ENCODE data around the gene FHOD3.

DNA sequence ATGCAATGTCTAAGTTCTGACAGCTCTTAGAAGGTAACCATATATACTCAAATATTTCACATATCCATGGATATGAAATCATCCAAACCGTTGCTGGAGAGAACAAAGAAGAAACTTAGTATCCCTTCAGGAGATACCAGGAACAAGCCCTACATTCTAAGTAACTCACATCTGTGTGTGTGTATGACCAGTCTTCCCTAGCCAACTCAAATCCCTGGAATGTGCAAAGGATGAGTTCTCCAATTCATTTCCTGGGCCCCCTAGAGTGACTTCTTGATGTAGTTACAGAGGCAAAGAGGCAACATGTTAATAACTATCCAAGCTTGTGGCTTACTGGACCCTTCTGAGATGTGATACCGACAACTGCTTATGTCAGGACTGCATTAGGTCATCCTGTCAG, 511.2 kb downstream of the FHOD3 start:
- TF ChIP-seq GATA2 (IDR thresholded peaks at IDR 0.05; ENCODE audit: low read depth, low read length) (no peak), GATA3 (IDR thresholded peaks at IDR 0.05; ENCODE audit: low read depth, low read length) (no peak)

Measured in SH-SY5Y (cell line).